Adrenal gland (tissue), 12 donors: Measurements from ENCODE around the gene CES1. TPM values are rescaled to one million over a fixed set of nuclear protein-coding genes. Genes with fewer than 3 reads are reported as not detected.

Source experiments
- DNase-seq, 7 donors: peaks; one replicate each; pipeline ENCODE4 v3.0.0-alpha.2; 2019 to 2020
- H3K27ac ChIP-seq, 5 donors: fragments of 200-600 bp; sonication (generic) in 4 of 5; 1 replicate in 3 of 5; 2 replicates in 2 of 5; pipeline versions ENCODE4 v1.5.1 to v1.8.0; 2016 to 2020; ENCODE audit warnings: mild to moderate bottlenecking in 1 of 5
- H3K27me3 ChIP-seq: fragments of 200-600 bp; 2 replicates; pipeline ENCODE4 v1.8.0; 2021
- H3K36me3 ChIP-seq, 2 donors: fragments of 200-600 bp; replicated peaks in 1 of 2; 1 replicate in 1 of 2; 2 replicates in 1 of 2; pipeline versions ENCODE4 v1.5.1 to v1.8.0; 2018 to 2022
- H3K4me1 ChIP-seq, 2 donors: fragments of 200-600 bp; replicated peaks in 1 of 2; 1 replicate in 1 of 2; 2 replicates in 1 of 2; pipeline versions ENCODE4 v1.5.1 to v1.8.0; 2018 to 2021
- H3K4me3 ChIP-seq, 4 donors: fragments of 200-600 bp; sonication (generic) in 3 of 4; one replicate each; pipeline ENCODE4 v1.5.1; 2016 to 2018
- H3K9me3 ChIP-seq, 3 donors: fragments of 200-600 bp; sonication (generic) in 1 of 3; replicated peaks in 1 of 3; 1 replicate in 2 of 3; 2 replicates in 1 of 3; pipeline versions ENCODE4 v1.5.1 to v1.8.0; 2016 to 2021
- POLR2A ChIP-seq, 2 donors: fragments of 450-650 bp; IDR thresholded peaks; one replicate each; pipeline ENCODE4 v1.6.1; 2017; ENCODE audit warnings: antibody characterized with exemption in 2 of 2, mild to moderate bottlenecking in 2 of 2, moderate library complexity in 1 of 2
- WGBS, 4 donors: extraction: QIAGEN DNeasy Blood & Tissue Kit in 2 of 4; methylation state at CpG; one replicate each; pipeline versions ENCODE4 v1.1.5 to v1.1.7; 2013 to 2017; 5-methylcytosine and 5-hydroxymethylcytosine counted together
- intact Hi-C, 2 donors: fragments of 100-400 bp; cut with DNase I; formaldehyde crosslinking; loops; one replicate each; pipeline versions ENCODE4 v1.14.1 to v1.15.0; 2022 to 2023
- polyA plus RNA-seq, 3 donors: library from polyadenylated mRNA; stranded (reverse); fragments of 200-250 nt in 2 of 3; fragments of 350-450 nt in 1 of 3; fragmentation: Illumina TruSeq in 1 of 3; extraction: RNeasy Lipid Tissue Mini Kit (QIAGEN cat#74804) in 1 of 3; gene quantifications; one replicate each; pipeline ENCODE4 v1.2.3, GENCODE V29; 2013 to 2014
- total RNA-seq, 9 donors: library from RNA; depleted of rRNA in 4 of 9; stranded (reverse); fragments of >200 nt in 4 of 9; fragments of 120-200 nt in 1 of 9; fragmentation: NEBNext Ultra II Directional in 1 of 9; extraction: Animal tissue kit (Norgen Biotek cat#: 25700) in 1 of 9; gene quantifications; one replicate each; pipeline versions ENCODE4 v1.1.0 to v1.2.4, GENCODE V29; 2013 to 2023
- TF ChIP-seq, protein P1 (sequence below), 6 experiments: fragments of 450-650 bp in 4 of 6; fragments of 200-600 bp in 2 of 6; sonication (generic) in 1 of 6; IDR thresholded peaks; 1 replicate in 5 of 6; 2 replicates in 1 of 6; pipeline versions ENCODE4 v1.5.1 to v1.8.0; 2016 to 2021; ENCODE audit warnings: antibody characterized with exemption in 6 of 6, mild to moderate bottlenecking in 2 of 6, moderate library complexity in 1 of 6
- donor health status: healthy with polysubstance abuse.
- donor health status: Bipolar disorder and iron deficiency.
- donor health status: DM: yes; HTN: yes; CAD: no.
- donor health status: DM: no; HTN: no; CAD: no.
- donor health status: DM: no; HTN: no; CAD: no.
- donor health status: DM: yes; HTN: yes; CAD: no.

Gene CES1
- total and polyA plus RNA-seq, 12 donors: 0.11 to 103 (median 18.9) TPM

DNA sequence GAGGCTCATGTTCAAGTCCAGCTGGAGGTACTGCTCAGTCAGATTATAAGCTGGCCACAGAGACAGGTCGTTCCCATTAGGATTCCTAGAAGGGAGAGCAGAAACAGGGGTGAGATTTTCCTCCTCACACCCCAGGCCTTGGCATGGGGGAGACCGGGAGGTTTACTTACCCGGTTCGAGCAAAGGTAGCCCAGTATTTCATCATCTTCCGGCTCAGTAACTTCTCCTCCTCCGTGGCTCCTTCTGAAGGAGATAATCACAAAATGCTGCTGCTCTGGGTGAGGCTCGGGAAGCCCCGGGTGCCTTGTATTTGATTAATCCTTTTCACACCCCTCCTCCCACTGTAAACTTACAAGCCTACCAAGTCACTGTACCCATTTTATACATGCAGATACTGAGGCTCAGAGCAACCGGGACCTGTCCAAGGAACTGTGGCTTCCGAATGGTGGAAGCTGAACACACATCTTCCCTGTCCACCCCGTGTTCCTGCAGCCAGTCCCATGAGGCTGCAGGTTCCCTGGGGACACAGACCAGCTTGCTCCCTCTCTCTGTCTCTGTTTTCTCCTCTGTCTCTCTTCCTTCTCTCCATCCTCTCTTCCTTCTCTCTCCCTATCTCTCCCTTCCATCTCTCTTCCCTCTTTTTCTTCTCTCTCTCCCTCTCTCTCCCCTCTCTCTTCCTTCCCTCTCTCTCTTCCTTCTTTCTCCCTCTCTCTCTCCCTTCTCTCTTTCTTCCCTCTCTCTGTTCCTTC lies 13.9 kb upstream of the CES1 start:
- H3K27me3 ChIP-seq: peaks cover 18% of the 10 kb centered on the region
- intact Hi-C loops: loop anchor here in 1 of 2 donors (5.0 kb wide), 1 partner anchor 379 kb away; no protein-coding TSS in a partner anchor
- no peaks in the 10 kb centered on the region for H3K36me3 ChIP-seq
- no peak for TF ChIP-seq POLR2A (IDR thresholded peaks at IDR 0.05)
- TF ChIP-seq, protein P1, sequence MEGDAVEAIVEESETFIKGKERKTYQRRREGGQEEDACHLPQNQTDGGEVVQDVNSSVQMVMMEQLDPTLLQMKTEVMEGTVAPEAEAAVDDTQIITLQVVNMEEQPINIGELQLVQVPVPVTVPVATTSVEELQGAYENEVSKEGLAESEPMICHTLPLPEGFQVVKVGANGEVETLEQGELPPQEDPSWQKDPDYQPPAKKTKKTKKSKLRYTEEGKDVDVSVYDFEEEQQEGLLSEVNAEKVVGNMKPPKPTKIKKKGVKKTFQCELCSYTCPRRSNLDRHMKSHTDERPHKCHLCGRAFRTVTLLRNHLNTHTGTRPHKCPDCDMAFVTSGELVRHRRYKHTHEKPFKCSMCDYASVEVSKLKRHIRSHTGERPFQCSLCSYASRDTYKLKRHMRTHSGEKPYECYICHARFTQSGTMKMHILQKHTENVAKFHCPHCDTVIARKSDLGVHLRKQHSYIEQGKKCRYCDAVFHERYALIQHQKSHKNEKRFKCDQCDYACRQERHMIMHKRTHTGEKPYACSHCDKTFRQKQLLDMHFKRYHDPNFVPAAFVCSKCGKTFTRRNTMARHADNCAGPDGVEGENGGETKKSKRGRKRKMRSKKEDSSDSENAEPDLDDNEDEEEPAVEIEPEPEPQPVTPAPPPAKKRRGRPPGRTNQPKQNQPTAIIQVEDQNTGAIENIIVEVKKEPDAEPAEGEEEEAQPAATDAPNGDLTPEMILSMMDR (IDR thresholded peaks at IDR 0.05): no peak
- H3K27ac ChIP-seq: no peak overlapping the region
- H3K9me3 ChIP-seq: no peaks in the 10 kb centered on the region
- 40 to 50% (median 46%) methylated on average over 11 of the region's 11 CpGs for WGBS, 4 donors
- no peak overlapping the region for H3K4me3 ChIP-seq
- H3K4me1 ChIP-seq: no peaks in the 10 kb centered on the region
- no peak for DNase-seq

DNA sequence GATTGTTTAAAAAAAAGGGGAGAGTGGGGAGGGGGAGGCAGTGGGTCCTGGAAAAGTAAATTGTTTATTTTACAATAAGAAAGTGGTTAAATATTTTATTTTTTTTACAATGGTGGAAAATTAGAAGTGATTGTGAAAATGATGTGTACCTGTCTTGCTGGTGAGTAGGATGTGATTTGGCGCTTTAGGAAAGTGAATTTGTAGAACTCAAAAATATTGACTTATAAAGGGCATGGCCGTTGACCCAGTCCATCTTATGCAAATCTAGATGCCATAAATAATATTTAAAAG lies 10.2 kb upstream of the CES1 start:
- intact Hi-C loops: loop anchor here in 1 of 2 donors (5.0 kb wide), 1 partner anchor 131 kb away; no protein-coding TSS in a partner anchor
- WGBS, 4 donors: 35 to 46% (median 38%) methylated on average over 2 of the region's 2 CpGs

DNA sequence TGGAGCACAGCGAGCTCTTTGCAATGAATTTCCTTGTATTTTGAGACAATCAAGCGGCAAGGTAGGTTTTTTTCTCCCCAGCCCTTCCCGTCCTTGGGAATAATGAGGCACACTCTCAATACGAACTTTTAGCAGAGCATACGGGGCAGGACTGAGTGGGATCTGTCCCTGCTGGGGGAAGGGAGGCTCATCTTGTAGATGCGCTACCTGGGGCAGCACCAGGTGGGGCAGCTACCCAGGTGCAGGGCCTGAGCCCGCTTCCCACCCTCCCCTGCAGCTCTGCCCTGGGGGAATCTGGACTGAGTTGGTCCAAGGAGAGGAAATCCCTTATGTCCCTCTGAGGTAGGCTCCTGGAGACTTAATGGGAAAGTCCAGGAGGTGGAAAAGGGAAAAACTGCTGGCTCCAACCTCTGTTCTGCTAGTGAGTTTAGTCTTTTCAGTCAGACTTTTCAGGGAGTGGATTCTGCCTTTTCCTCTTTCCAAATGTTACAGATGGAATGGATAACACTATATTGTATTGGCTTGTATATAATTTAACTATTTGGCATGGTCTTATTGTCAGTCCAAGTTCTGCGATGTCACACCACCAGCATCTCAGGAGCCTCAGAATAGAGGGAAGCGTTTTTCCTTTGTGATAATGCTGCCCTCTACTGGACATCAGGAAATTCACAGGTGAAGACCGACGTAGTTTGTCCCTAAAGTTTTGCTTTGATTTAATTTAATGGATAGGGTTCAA lies 9.6 kb upstream of the CES1 start:
- intact Hi-C loops: loop anchor here in 1 of 2 donors (5.0 kb wide), 1 partner anchor 130 kb away; no protein-coding TSS in a partner anchor
- 22 to 35% (median 32%) methylated on average over 9 to 11 of the region's 11 CpGs for WGBS, 4 donors

More for the DNA sequence above, 10.2 kb upstream of the CES1 start:
- Histone ChIP-seq H3K27me3 (peaks cover 11% of the 10 kb centered on the region), H3K4me3 (no peak overlapping the region), H3K9me3 (no peaks in the 10 kb centered on the region), H3K27ac (no peak overlapping the region), H3K36me3 (no peaks in the 10 kb centered on the region), H3K4me1 (no peaks in the 10 kb centered on the region)
- no peak for DNase-seq
- TF ChIP-seq, protein P1 (IDR thresholded peaks at IDR 0.05): no peak
- TF ChIP-seq POLR2A (IDR thresholded peaks at IDR 0.05): no peak

DNA sequence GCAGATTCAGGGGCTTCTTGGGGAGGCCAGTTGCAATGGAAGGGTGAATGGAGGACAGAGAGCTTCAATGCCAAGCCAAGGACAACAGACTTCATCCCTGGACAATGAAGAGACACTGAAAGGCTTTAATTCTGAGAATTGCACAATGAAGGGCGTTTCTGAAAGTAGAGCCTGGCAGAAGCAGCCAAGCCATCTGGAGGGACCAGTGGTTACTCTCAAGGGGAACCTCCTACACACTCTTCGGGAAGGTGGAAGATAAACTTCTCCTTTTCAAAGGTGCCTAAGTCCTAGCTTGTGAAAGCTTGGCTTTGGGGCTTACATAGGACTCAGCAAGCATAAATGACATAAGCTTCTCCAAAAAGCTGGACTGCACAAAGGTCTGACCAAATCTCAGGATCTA lies 6.2 kb upstream of the CES1 start:
- Histone ChIP-seq H3K27ac (no peak overlapping the region), H3K9me3 (no peaks in the 10 kb centered on the region), H3K27me3 (no peaks in the 10 kb centered on the region), H3K36me3 (no peaks in the 10 kb centered on the region), H3K4me3 (no peak overlapping the region), H3K4me1 (peaks cover 7 to 10% of the 10 kb centered on the region in 2 donors)
- 41 to 56% (median 48%) methylated on average over 2 of the region's 2 CpGs for whole genome bisulfite sequencing, 4 donors
- no peak for DNase-seq
- no peak for TF ChIP-seq POLR2A (IDR thresholded peaks at IDR 0.05)
- TF ChIP-seq, protein P1 (IDR thresholded peaks at IDR 0.05): no peak
- intact Hi-C loops: loop anchor here in 1 of 2 donors (5.0 kb wide), 1 partner anchor 377 kb away; no protein-coding TSS in a partner anchor

More for the DNA sequence above, 9.6 kb upstream of the CES1 start:
- Histone ChIP-seq H3K36me3 (no peaks in the 10 kb centered on the region), H3K4me1 (no peaks in the 10 kb centered on the region), H3K4me3 (no peak overlapping the region), H3K27ac (no peak overlapping the region), H3K27me3 (peaks cover 11% of the 10 kb centered on the region), H3K9me3 (no peaks in the 10 kb centered on the region)
- no peak for TF ChIP-seq POLR2A (IDR thresholded peaks at IDR 0.05)
- TF ChIP-seq, protein P1 (IDR thresholded peaks at IDR 0.05): peak; percentile 63 to 87 (median 82)
- peak in 6 of 7 donors; percentile 19 to 56 (median 31) for DNase-seq
